Measurements from ENCODE around the gene ITGB7.

The ITGB7 gene

GRCh38 chr12:53195516-53196420, 11.3 kb downstream of the ITGB7 start:
- TF ChIP-seq POLR2AphosphoS5 (IDR thresholded peaks at IDR 0.05; ENCODE audit: low read depth, low read length): no peak
- TF ChIP-seq REST (IDR thresholded peaks at IDR 0.05; ENCODE audit: insufficient read depth in 1 of 2, low read depth in 2 of 2, low read length in 2 of 2): no peak
- no peak for TF ChIP-seq TAF1 (IDR thresholded peaks at IDR 0.05; ENCODE audit: borderline replicate concordance, insufficient read depth, low read length)
- TF ChIP-seq FOXP2 (optimal IDR thresholded peaks at IDR 0.05; ENCODE audit: borderline replicate concordance, extremely low read depth, extremely low read length, insufficient read depth): no peak
- TF ChIP-seq SIN3A (IDR thresholded peaks at IDR 0.05; ENCODE audit: borderline replicate concordance, insufficient read depth, low read length): no peak

- TF ChIP-seq FOXP2 (optimal IDR thresholded peaks at IDR 0.05; ENCODE audit: borderline replicate concordance, extremely low read depth, extremely low read length, insufficient read depth) (no peak), SIN3A (IDR thresholded peaks at IDR 0.05; ENCODE audit: borderline replicate concordance, insufficient read depth, low read length) (no peak), POLR2AphosphoS5 (IDR thresholded peaks at IDR 0.05; ENCODE audit: low read depth, low read length) (no peak), REST (IDR thresholded peaks at IDR 0.05; ENCODE audit: insufficient read depth in 1 of 2, low read depth in 2 of 2, low read length in 2 of 2) (no peak), TAF1 (IDR thresholded peaks at IDR 0.05; ENCODE audit: borderline replicate concordance, insufficient read depth, low read length) (no peak)
Measured at GRCh38 chr12:53194973-53195372, 12.1 kb downstream of the ITGB7 start.

GRCh38 chr12:53193985-53194716, 12.9 kb downstream of the ITGB7 start:
- TF ChIP-seq FOXP2 (optimal IDR thresholded peaks at IDR 0.05; ENCODE audit: borderline replicate concordance, extremely low read depth, extremely low read length, insufficient read depth) (no peak), SIN3A (IDR thresholded peaks at IDR 0.05; ENCODE audit: borderline replicate concordance, insufficient read depth, low read length) (no peak), REST (IDR thresholded peaks at IDR 0.05; ENCODE audit: insufficient read depth in 1 of 2, low read depth in 2 of 2, low read length in 2 of 2) (no peak), TAF1 (IDR thresholded peaks at IDR 0.05; ENCODE audit: borderline replicate concordance, insufficient read depth, low read length) (no peak), POLR2AphosphoS5 (IDR thresholded peaks at IDR 0.05; ENCODE audit: low read depth, low read length) (no peak)

GRCh38 chr12:53193040-53193439, 14.0 kb downstream of the ITGB7 start:
- TF ChIP-seq POLR2AphosphoS5 (IDR thresholded peaks at IDR 0.05; ENCODE audit: low read depth, low read length) (no peak), REST (IDR thresholded peaks at IDR 0.05; ENCODE audit: insufficient read depth in 1 of 2, low read depth in 2 of 2, low read length in 2 of 2) (no peak), TAF1 (IDR thresholded peaks at IDR 0.05; ENCODE audit: borderline replicate concordance, insufficient read depth, low read length) (no peak), FOXP2 (optimal IDR thresholded peaks at IDR 0.05; ENCODE audit: borderline replicate concordance, extremely low read depth, extremely low read length, insufficient read depth) (no peak), SIN3A (IDR thresholded peaks at IDR 0.05; ENCODE audit: borderline replicate concordance, insufficient read depth, low read length) (no peak)

Data from PFSK-1 (cell line).